ENCODE data around the gene SF3B3.

DNA sequence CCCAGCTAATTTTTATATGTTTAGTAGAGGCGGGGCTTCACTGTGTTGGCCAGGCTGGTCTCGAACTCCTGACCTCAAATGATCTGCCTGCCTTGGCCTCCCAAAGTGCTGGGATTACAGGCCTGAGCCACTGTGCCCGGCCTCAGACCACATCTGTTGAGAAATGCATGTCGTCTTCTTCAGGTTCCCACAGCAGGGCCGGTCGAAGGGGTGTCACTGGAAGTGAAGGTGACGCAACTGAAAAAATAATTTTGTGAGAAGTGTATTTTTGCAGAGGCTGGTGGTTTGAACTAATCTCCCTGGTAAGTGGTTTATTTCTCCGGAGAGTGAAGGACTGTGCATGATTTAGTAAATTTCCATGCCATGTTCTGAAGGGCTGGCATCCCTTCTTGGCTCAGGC, 89.3 kb downstream of the SF3B3 start:
- TF ChIP-seq, protein P1, sequence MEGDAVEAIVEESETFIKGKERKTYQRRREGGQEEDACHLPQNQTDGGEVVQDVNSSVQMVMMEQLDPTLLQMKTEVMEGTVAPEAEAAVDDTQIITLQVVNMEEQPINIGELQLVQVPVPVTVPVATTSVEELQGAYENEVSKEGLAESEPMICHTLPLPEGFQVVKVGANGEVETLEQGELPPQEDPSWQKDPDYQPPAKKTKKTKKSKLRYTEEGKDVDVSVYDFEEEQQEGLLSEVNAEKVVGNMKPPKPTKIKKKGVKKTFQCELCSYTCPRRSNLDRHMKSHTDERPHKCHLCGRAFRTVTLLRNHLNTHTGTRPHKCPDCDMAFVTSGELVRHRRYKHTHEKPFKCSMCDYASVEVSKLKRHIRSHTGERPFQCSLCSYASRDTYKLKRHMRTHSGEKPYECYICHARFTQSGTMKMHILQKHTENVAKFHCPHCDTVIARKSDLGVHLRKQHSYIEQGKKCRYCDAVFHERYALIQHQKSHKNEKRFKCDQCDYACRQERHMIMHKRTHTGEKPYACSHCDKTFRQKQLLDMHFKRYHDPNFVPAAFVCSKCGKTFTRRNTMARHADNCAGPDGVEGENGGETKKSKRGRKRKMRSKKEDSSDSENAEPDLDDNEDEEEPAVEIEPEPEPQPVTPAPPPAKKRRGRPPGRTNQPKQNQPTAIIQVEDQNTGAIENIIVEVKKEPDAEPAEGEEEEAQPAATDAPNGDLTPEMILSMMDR (IDR thresholded peaks at IDR 0.05), result no peak
- TF ChIP-seq POLR2AphosphoS5 (IDR thresholded peaks at IDR 0.05) (no peak), EP300 (IDR thresholded peaks at IDR 0.05) (no peak), POLR2A (IDR thresholded peaks at IDR 0.05) (no peak)

Measured in suprapubic skin (tissue), 4 donors.